Duodenal mucosa (tissue), 2 donors: Measurements from ENCODE around the gene PEX26.
"Not testable (repeated sequence)": the region's sequence is repeated elsewhere in the genome, so short reads cannot be mapped to it uniquely, and the experiment has no call there.

Experiments
- H3K27ac ChIP-seq: one replicate; pipeline ENCODE4 v1.7.0; 2013; ENCODE audit warnings: low read depth, low read length
- H3K27me3 ChIP-seq, 2 donors: one replicate each; pipeline ENCODE4 v1.7.0; 2013; ENCODE audit warnings: low read length in 2 of 2, control low read depth in 1 of 2; ENCODE audit not compliant: insufficient read depth in 2 of 2, control insufficient read depth in 1 of 2
- H3K36me3 ChIP-seq, 2 donors: one replicate each; pipeline ENCODE4 v1.7.0; 2013; ENCODE audit warnings: low read length in 2 of 2, control low read depth in 1 of 2; ENCODE audit not compliant: insufficient read depth in 2 of 2, control insufficient read depth in 1 of 2
- H3K4me1 ChIP-seq, 2 donors: one replicate each; pipeline ENCODE4 v1.7.0; 2013; ENCODE audit warnings: low read length in 2 of 2, control low read depth in 1 of 2; ENCODE audit not compliant: insufficient read depth in 2 of 2, control insufficient read depth in 1 of 2
- H3K4me3 ChIP-seq, 2 donors: one replicate each; pipeline ENCODE4 v1.7.0; 2013; ENCODE audit warnings: low read length in 2 of 2, low read depth in 1 of 2
- H3K9ac ChIP-seq, 2 donors: one replicate each; pipeline ENCODE4 v1.7.0; 2013; ENCODE audit warnings: low read length in 2 of 2, low read depth in 1 of 2
- H3K9me3 ChIP-seq, 2 donors: one replicate each; pipeline ENCODE4 v1.7.0; 2013; ENCODE audit warnings: low read length in 2 of 2, control low read depth in 1 of 2; ENCODE audit not compliant: control insufficient read depth in 1 of 2

The PEX26 gene

GRCh38 chr22:18063715-18064114 lies 14.1 kb upstream of the PEX26 start:
- H3K9me3 ChIP-seq, H3K27ac ChIP-seq, H3K9ac ChIP-seq, H3K36me3 ChIP-seq, H3K27me3 ChIP-seq, H3K4me3 ChIP-seq: not testable (repeated sequence)
- peaks cover 30 to 42% of the 10 kb centered on the region in 2 donors for H3K4me1 ChIP-seq

GRCh38 chr22:18064636-18065035 lies 13.2 kb upstream of the PEX26 start:
- Histone ChIP-seq H3K36me3 (no peaks in the 10 kb centered on the region), H3K9me3 (no peaks in the 10 kb centered on the region), H3K4me1 (peaks cover 36 to 52% of the 10 kb centered on the region in 2 donors), H3K4me3 (no peak overlapping the region), H3K27me3 (peaks cover 0 to 3% of the 10 kb centered on the region in 2 donors), H3K27ac (no peak overlapping the region), H3K9ac (no peak overlapping the region)

- Histone ChIP-seq H3K9ac (no peak overlapping the region), H3K4me3 (no peak overlapping the region), H3K9me3 (no peaks in the 10 kb centered on the region), H3K4me1 (peaks cover 42 to 58% of the 10 kb centered on the region in 2 donors), H3K27ac (no peak overlapping the region), H3K36me3 (no peaks in the 10 kb centered on the region), H3K27me3 (peaks cover 0 to 3% of the 10 kb centered on the region in 2 donors)
Measured at GRCh38 chr22:18065256-18065655, 12.5 kb upstream of the PEX26 start.

- no peak overlapping the region for H3K27ac ChIP-seq
- no peaks in the 10 kb centered on the region for H3K36me3 ChIP-seq
- peak overlapping the region; percentile 23 to 33 for H3K4me3 ChIP-seq
- no peaks in the 10 kb centered on the region for H3K9me3 ChIP-seq
- H3K27me3 ChIP-seq, result peaks cover 0 to 3% of the 10 kb centered on the region in 2 donors
- peak overlapping the region in 1 of 2 donors; percentile 19 for H3K9ac ChIP-seq
- H3K4me1 ChIP-seq, result peaks cover 43 to 57% of the 10 kb centered on the region in 2 donors
Measured at GRCh38 chr22:18066181-18066859, 11.5 kb upstream of the PEX26 start.

- Histone ChIP-seq H3K4me3 (no peak overlapping the region), H3K27me3 (peaks cover 0 to 3% of the 10 kb centered on the region in 2 donors), H3K27ac (no peak overlapping the region), H3K9me3 (no peaks in the 10 kb centered on the region), H3K9ac (no peak overlapping the region), H3K4me1 (peaks cover 43 to 53% of the 10 kb centered on the region in 2 donors), H3K36me3 (no peaks in the 10 kb centered on the region)
Measured at GRCh38 chr22:18067121-18067520, 10.7 kb upstream of the PEX26 start.

- Histone ChIP-seq H3K36me3 (no peaks in the 10 kb centered on the region), H3K4me1 (peaks cover 43 to 50% of the 10 kb centered on the region in 2 donors), H3K27me3 (peaks cover 0 to 3% of the 10 kb centered on the region in 2 donors), H3K27ac (peak overlapping the region; percentile 24), H3K9ac (no peak overlapping the region), H3K9me3 (no peaks in the 10 kb centered on the region), H3K4me3 (no peak overlapping the region)
Measured at GRCh38 chr22:18067548-18068341, 10.0 kb upstream of the PEX26 start.

GRCh38 chr22:18068381-18068988 lies 9.3 kb upstream of the PEX26 start:
- peak overlapping the region; percentile 24 for H3K27ac ChIP-seq
- no peaks in the 10 kb centered on the region for H3K36me3 ChIP-seq
- H3K4me3 ChIP-seq, result no peak overlapping the region
- H3K9me3 ChIP-seq, result no peaks in the 10 kb centered on the region
- H3K9ac ChIP-seq, result no peak overlapping the region
- H3K4me1 ChIP-seq, result peaks cover 43 to 50% of the 10 kb centered on the region in 2 donors
- peaks cover 0 to 3% of the 10 kb centered on the region in 2 donors for H3K27me3 ChIP-seq

GRCh38 chr22:18069041-18069440 lies 8.7 kb upstream of the PEX26 start:
- H3K27ac ChIP-seq, result no peak overlapping the region
- H3K4me1 ChIP-seq, result peaks cover 43 to 50% of the 10 kb centered on the region in 2 donors
- no peak overlapping the region for H3K9ac ChIP-seq
- peaks cover 0 to 3% of the 10 kb centered on the region in 2 donors for H3K27me3 ChIP-seq
- no peak overlapping the region for H3K4me3 ChIP-seq
- no peaks in the 10 kb centered on the region for H3K9me3 ChIP-seq
- H3K36me3 ChIP-seq, result no peaks in the 10 kb centered on the region

- H3K4me3 ChIP-seq, result no peak overlapping the region
- no peaks in the 10 kb centered on the region for H3K36me3 ChIP-seq
- H3K27me3 ChIP-seq, result peaks cover 0 to 3% of the 10 kb centered on the region in 2 donors
- H3K9me3 ChIP-seq, result no peaks in the 10 kb centered on the region
- no peak overlapping the region for H3K9ac ChIP-seq
- H3K4me1 ChIP-seq, result peaks cover 43 to 50% of the 10 kb centered on the region in 2 donors
- no peak overlapping the region for H3K27ac ChIP-seq
Measured at GRCh38 chr22:18070041-18070440, 7.7 kb upstream of the PEX26 start.
